Measurements from ENCODE around the gene ITGB5. TPM values are rescaled to one million over a fixed set of nuclear protein-coding genes. Genes with fewer than 3 reads are reported as not detected.

Gene ITGB5
- total and polyA plus RNA-seq, 4 donors: 16.9 to 66.6 (median 48.0) TPM

- TF ChIP-seq ZBTB33 (IDR thresholded peaks at IDR 0.05) (no peak), JUND (IDR thresholded peaks at IDR 0.05) (no peak)
Measured at GRCh38 chr3:124781476-124782376, 105.4 kb downstream of the ITGB5 start (continued).

- Histone ChIP-seq H3K27ac (ENCODE audit: low read depth in 1 of 2, low read length in 2 of 2) (peak overlapping the region; percentile 65 to 78), H3K4me3 (ENCODE audit: low read depth in 1 of 3, low read length in 3 of 3) (no peak overlapping the region), H3K27me3 (ENCODE audit: control insufficient read depth in 4 of 4, insufficient read depth in 4 of 4, low read length in 3 of 4) (no peaks in the 10 kb centered on the region), H3K36me3 (ENCODE audit: control insufficient read depth in 4 of 4, insufficient read depth in 3 of 4, low read depth in 1 of 4, low read length in 3 of 4) (peaks cover 0 to 5% (median 0%) of the 10 kb centered on the region in 4 donors), H3K4me1 (ENCODE audit: control insufficient read depth in 4 of 4, insufficient read depth in 4 of 4, low read length in 3 of 4) (peaks cover 0 to 18% (median 17%) of the 10 kb centered on the region in 4 donors), H3K9me3 (ENCODE audit: control insufficient read depth in 4 of 4, low read length in 3 of 4) (no peaks in the 10 kb centered on the region), H3K9ac (ENCODE audit: low read depth in 1 of 2, low read length in 2 of 2) (no peak overlapping the region)
- DNase-seq (ENCODE audit: low spot score): no peak
- TF ChIP-seq SP1 (IDR thresholded peaks at IDR 0.05) (peak; percentile 49), EGR1 (IDR thresholded peaks at IDR 0.05; ENCODE audit: low read depth in 2 of 2) (no peak), RAD21 (IDR thresholded peaks at IDR 0.05) (peak in 1 of 2 donors; percentile 36), RXRA (IDR thresholded peaks at IDR 0.05) (peak; percentile 91 to 97)
- WGBS: 18% methylated on average over 15 of the region's 15 CpGs
Measured at GRCh38 chr3:124780761-124781475, 106.2 kb downstream of the ITGB5 start.

GRCh38 chr3:124780356-124780755, 106.8 kb downstream of the ITGB5 start:
- WGBS: 68% methylated on average over 8 of the region's 8 CpGs
- no peaks in the 10 kb centered on the region for H3K27me3 ChIP-seq (ENCODE audit: control insufficient read depth in 4 of 4, insufficient read depth in 4 of 4, low read length in 3 of 4)
- H3K4me3 ChIP-seq (ENCODE audit: low read depth in 1 of 3, low read length in 3 of 3): no peak overlapping the region
- H3K36me3 ChIP-seq (ENCODE audit: control insufficient read depth in 4 of 4, insufficient read depth in 3 of 4, low read depth in 1 of 4, low read length in 3 of 4): peaks cover 0 to 6% (median 0%) of the 10 kb centered on the region in 4 donors
- H3K4me1 ChIP-seq (ENCODE audit: control insufficient read depth in 4 of 4, insufficient read depth in 4 of 4, low read length in 3 of 4): peaks cover 0 to 18% (median 17%) of the 10 kb centered on the region in 4 donors
- TF ChIP-seq HNF4A (conservative IDR thresholded peaks at IDR 0.05) (no peak), RXRA (IDR thresholded peaks at IDR 0.05) (no peak), CTCF (IDR thresholded peaks at IDR 0.05; ENCODE audit: low read depth, low read length, missing input control) (no peak), TAF1 (conservative IDR thresholded peaks at IDR 0.05) (no peak), REST (IDR thresholded peaks at IDR 0.05) (no peak), SP1 (IDR thresholded peaks at IDR 0.05) (no peak), FOXA2 (IDR thresholded peaks at IDR 0.05) (no peak), NR2F2 (IDR thresholded peaks at IDR 0.05) (no peak), GABPA (IDR thresholded peaks at IDR 0.05 in 1 of 2, conservative IDR thresholded peaks at IDR 0.05 in 1 of 2) (no peak), YY1 (IDR thresholded peaks at IDR 0.05) (no peak), JUND (IDR thresholded peaks at IDR 0.05) (no peak), RAD21 (IDR thresholded peaks at IDR 0.05) (no peak), HNF4G (IDR thresholded peaks at IDR 0.05) (no peak), FOXA1 (IDR thresholded peaks at IDR 0.05) (no peak), MAX (IDR thresholded peaks at IDR 0.05) (no peak)
- no peaks in the 10 kb centered on the region for H3K9me3 ChIP-seq (ENCODE audit: control insufficient read depth in 4 of 4, low read length in 3 of 4)
- no peak for DNase-seq (ENCODE audit: low spot score)
- no peak overlapping the region for H3K9ac ChIP-seq (ENCODE audit: low read depth in 1 of 2, low read length in 2 of 2)
- peak overlapping the region; percentile 65 to 78 for H3K27ac ChIP-seq (ENCODE audit: low read depth in 1 of 2, low read length in 2 of 2)

Data from liver (tissue), 9 donors.